ENCODE results near the gene KRTAP5-11.
"Not testable (repeated sequence)": the region's sequence is repeated elsewhere in the genome, so short reads cannot be mapped to it uniquely, and the experiment has no call there.

DNA sequence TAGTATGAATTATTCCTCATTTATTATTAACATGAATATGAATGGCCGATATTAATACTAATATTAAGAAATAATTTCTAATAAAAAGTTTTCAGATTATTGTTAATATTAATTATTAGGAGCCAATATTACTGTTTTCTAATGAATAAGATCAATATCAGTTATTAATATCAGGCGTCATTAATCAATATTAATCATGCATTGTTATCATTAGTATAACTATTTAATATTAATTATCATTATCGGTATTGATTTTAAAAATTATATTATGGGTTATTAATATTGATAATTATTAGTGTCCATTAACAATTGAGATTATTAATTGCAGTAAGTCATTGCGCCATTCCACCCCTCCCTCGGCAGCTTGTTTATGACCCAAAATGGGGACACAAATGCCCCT lies 3.0 kb upstream of the KRTAP5-11 start:
- TF ChIP-seq, protein P1, sequence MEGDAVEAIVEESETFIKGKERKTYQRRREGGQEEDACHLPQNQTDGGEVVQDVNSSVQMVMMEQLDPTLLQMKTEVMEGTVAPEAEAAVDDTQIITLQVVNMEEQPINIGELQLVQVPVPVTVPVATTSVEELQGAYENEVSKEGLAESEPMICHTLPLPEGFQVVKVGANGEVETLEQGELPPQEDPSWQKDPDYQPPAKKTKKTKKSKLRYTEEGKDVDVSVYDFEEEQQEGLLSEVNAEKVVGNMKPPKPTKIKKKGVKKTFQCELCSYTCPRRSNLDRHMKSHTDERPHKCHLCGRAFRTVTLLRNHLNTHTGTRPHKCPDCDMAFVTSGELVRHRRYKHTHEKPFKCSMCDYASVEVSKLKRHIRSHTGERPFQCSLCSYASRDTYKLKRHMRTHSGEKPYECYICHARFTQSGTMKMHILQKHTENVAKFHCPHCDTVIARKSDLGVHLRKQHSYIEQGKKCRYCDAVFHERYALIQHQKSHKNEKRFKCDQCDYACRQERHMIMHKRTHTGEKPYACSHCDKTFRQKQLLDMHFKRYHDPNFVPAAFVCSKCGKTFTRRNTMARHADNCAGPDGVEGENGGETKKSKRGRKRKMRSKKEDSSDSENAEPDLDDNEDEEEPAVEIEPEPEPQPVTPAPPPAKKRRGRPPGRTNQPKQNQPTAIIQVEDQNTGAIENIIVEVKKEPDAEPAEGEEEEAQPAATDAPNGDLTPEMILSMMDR (conservative IDR thresholded peaks at IDR 0.05), result not testable (repeated sequence)
- TF ChIP-seq ZFX (IDR thresholded peaks at IDR 0.05), result not testable (repeated sequence)
